HEK293T (cell line): ENCODE data around the gene ARHGAP10.

Source experiments
- CTCF ChIA-PET: fragments of 350-600 bp; formaldehyde crosslinking; extraction: SDS; loops from one replicate; lab custom pipeline; 2021; ENCODE audit warnings: antibody characterized with exemption, inconsistent platforms; lab: Yijun Ruan, JAX
- POLR2A ChIA-PET: fragments of 350-600 bp; formaldehyde crosslinking; extraction: SDS; loops from one replicate; lab custom pipeline; 2020; ENCODE audit warnings: antibody characterized with exemption, inconsistent platforms; lab: Yijun Ruan, JAX
- DNase-seq: peaks from one replicate; pipeline ENCODE4 v3.0.0; 2012; ENCODE audit warnings: mixed read lengths; ENCODE audit errors: extremely low spot score
- ARNT ChIP-seq: fragments of 450-650 bp; IDR thresholded peaks from 2 replicates; pipeline ENCODE4 v1.6.1; 2017; ENCODE audit warnings: mild to moderate bottlenecking
- BHLHE40 ChIP-seq: fragments of 450-650 bp; IDR thresholded peaks from 2 replicates; pipeline ENCODE4 v1.6.1; 2016; ENCODE audit warnings: mild to moderate bottlenecking, moderate library complexity, borderline replicate concordance
- CTBP1 ChIP-seq: fragments of 450-650 bp; IDR thresholded peaks from 2 replicates; pipeline ENCODE4 v1.6.1; 2016; ENCODE audit warnings: borderline replicate concordance
- ELF4 ChIP-seq: fragments of 450-650 bp; IDR thresholded peaks from 2 replicates; pipeline ENCODE4 v1.6.1; 2017; ENCODE audit warnings: antibody characterized with exemption
- FOXA1 ChIP-seq: fragments of 450-650 bp; IDR thresholded peaks from 2 replicates; pipeline ENCODE4 v1.6.1; 2016; ENCODE audit warnings: mild to moderate bottlenecking
- FOXK2 ChIP-seq: fragments of 450-650 bp; IDR thresholded peaks from 2 replicates; pipeline ENCODE4 v1.6.1; 2016; ENCODE audit warnings: mild to moderate bottlenecking
- FOXM1 ChIP-seq: fragments of 450-650 bp; IDR thresholded peaks from 2 replicates; pipeline ENCODE4 v1.6.1; 2017; ENCODE audit warnings: mild to moderate bottlenecking, borderline replicate concordance
- HDGF ChIP-seq: fragments of 450-650 bp; IDR thresholded peaks from 2 replicates; pipeline ENCODE4 v1.6.1; 2017; ENCODE audit warnings: antibody characterized with exemption, borderline replicate concordance
- L3MBTL2 ChIP-seq: fragments of 450-650 bp; conservative IDR thresholded peaks from 2 replicates; pipeline ENCODE4 v1.6.1; 2016; ENCODE audit warnings: mild to moderate bottlenecking
- LEF1 ChIP-seq: fragments of 450-650 bp; IDR thresholded peaks from 2 replicates; pipeline ENCODE4 v1.6.1; 2017; ENCODE audit warnings: mild to moderate bottlenecking, borderline replicate concordance
- NFRKB ChIP-seq: fragments of 450-650 bp; IDR thresholded peaks from 2 replicates; pipeline ENCODE4 v1.6.1; 2016; ENCODE audit warnings: mild to moderate bottlenecking, moderate library complexity
- PKNOX1 ChIP-seq: fragments of 450-650 bp; IDR thresholded peaks from 2 replicates; pipeline ENCODE4 v1.6.1; 2016
- SP1 ChIP-seq: fragments of 450-650 bp; IDR thresholded peaks from 2 replicates; pipeline ENCODE4 v1.6.1; 2017
- SUZ12 ChIP-seq: fragments of 450-650 bp; IDR thresholded peaks from 2 replicates; pipeline ENCODE4 v1.6.1; 2016; ENCODE audit warnings: mild to moderate bottlenecking
- TARDBP ChIP-seq: fragments of 450-650 bp; IDR thresholded peaks from 2 replicates; pipeline ENCODE4 v1.6.1; 2016
- ZNF384 ChIP-seq: fragments of 450-650 bp; IDR thresholded peaks from 2 replicates; pipeline ENCODE4 v1.6.1; 2016

Gene ARHGAP10

GRCh38 chr4:147820975-147821374 is 89.1 kb downstream of the ARHGAP10 start:
- ChIA-PET POLR2A (no interaction called here), CTCF (no interaction called here)
- no peak for DNase-seq
- TF ChIP-seq SUZ12 (no peak), FOXA1 (no peak), SP1 (no peak), NFRKB (no peak), PKNOX1 (no peak), TARDBP (no peak), CTBP1 (no peak), HDGF (no peak), ELF4 (no peak), BHLHE40 (no peak), ZNF384 (no peak), FOXK2 (no peak), L3MBTL2 (no peak), LEF1 (no peak), ARNT (no peak), FOXM1 (no peak)

- no peak for DNase-seq
- POLR2A ChIA-PET = no interaction called here
- CTCF ChIA-PET = no interaction called here
- TF ChIP-seq SUZ12 (no peak), SP1 (no peak), TARDBP (no peak), FOXK2 (no peak), CTBP1 (no peak), ELF4 (no peak)
These were observed 89.7 kb downstream of the ARHGAP10 start for GRCh38 chr4:147821555-147821954.

- POLR2A ChIA-PET = no interaction called here
- DNase-seq = no peak
- TF ChIP-seq BHLHE40 (no peak), ARNT (no peak), LEF1 (no peak), CTBP1 (no peak), FOXK2 (no peak), ELF4 (no peak), FOXM1 (no peak), SP1 (no peak), SUZ12 (no peak), FOXA1 (no peak), HDGF (no peak), L3MBTL2 (no peak), TARDBP (no peak)
- CTCF ChIA-PET = no interaction called here
These were observed 90.2 kb downstream of the ARHGAP10 start for GRCh38 chr4:147822128-147822527.

GRCh38 chr4:147823130-147823529 is 91.2 kb downstream of the ARHGAP10 start:
- CTCF ChIA-PET = no interaction called here
- POLR2A ChIA-PET = interaction anchor here (1.1 to 2.3 kb wide), 3 partner anchors 11 to 139 kb away, joined by 3 to 6 read pairs (median 3); partner anchors contain the start of gene PRMT9
- TF ChIP-seq NFRKB = no peak
- TF ChIP-seq LEF1 = no peak
- DNase-seq = no peak

GRCh38 chr4:147824316-147824715 is 92.4 kb downstream of the ARHGAP10 start:
- ChIA-PET CTCF (no interaction called here), POLR2A (interaction anchor here (1.1 to 2.3 kb wide), 2 partner anchors 64 to 140 kb away, joined by 3 to 6 read pairs; partner anchors contain the start of gene PRMT9)
- TF ChIP-seq PKNOX1 = no peak
- no peak for TF ChIP-seq ARNT
- no peak for TF ChIP-seq FOXA1
- no peak for TF ChIP-seq LEF1
- no peak for TF ChIP-seq BHLHE40
- no peak for TF ChIP-seq ZNF384
- no peak for DNase-seq

GRCh38 chr4:147824884-147825283 is 93.0 kb downstream of the ARHGAP10 start:
- no peak for TF ChIP-seq CTBP1
- no peak for TF ChIP-seq HDGF
- no peak for TF ChIP-seq TARDBP
- ChIA-PET POLR2A (interaction anchor here (2.3 kb wide), 1 partner anchor 141 kb away, joined by 6 read pairs; the partner anchor contains the start of gene PRMT9), CTCF (interaction anchor here (1.5 kb wide), 1 partner anchor 11 kb away, joined by 5 read pairs; no protein-coding TSS in a partner anchor)
- DNase-seq = no peak

- TF ChIP-seq LEF1 = no peak
- no peak for TF ChIP-seq FOXA1
- TF ChIP-seq CTBP1 = no peak
- TF ChIP-seq FOXM1 = no peak
- no peak for TF ChIP-seq ARNT
- TF ChIP-seq SP1 = no peak
- TF ChIP-seq FOXK2 = no peak
- TF ChIP-seq HDGF = no peak
- no peak for TF ChIP-seq ZNF384
- TF ChIP-seq L3MBTL2 = no peak
- TF ChIP-seq PKNOX1 = no peak
- no peak for TF ChIP-seq TARDBP
- no peak for TF ChIP-seq ELF4
- no peak for TF ChIP-seq NFRKB
- TF ChIP-seq SUZ12 = no peak
- CTCF ChIA-PET = interaction anchor here (1.5 kb wide), 1 partner anchor 12 kb away, joined by 5 read pairs; no protein-coding TSS in a partner anchor
- POLR2A ChIA-PET = interaction anchor here (0.8 kb wide), 1 partner anchor 142 kb away, joined by 3 read pairs; the partner anchor contains the start of gene PRMT9
- DNase-seq = peak; percentile 15
These were observed 93.8 kb downstream of the ARHGAP10 start for GRCh38 chr4:147825451-147826287.
